Calu3 (cell line): ENCODE measurements around the gene NOL12. TPM values are rescaled to one million over a fixed set of nuclear protein-coding genes. Genes with fewer than 3 reads are reported as not detected.

ENCODE experiments used
- BruUV-seq: library from RNA; stranded (reverse); fragments of 400-500 nt; replicated peaks from 2 replicates; lab custom pipeline; 2021; lab: Mats Ljungman, UMichigan
- CTCF ChIA-PET: fragments of 300-600 bp; sonication (Branson Sonifier 250); formaldehyde crosslinking; loops from one replicate; lab custom pipeline; 2022; ENCODE audit warnings: antibody characterized with exemption; lab: Charles Lee
- DNase-seq: peaks from one replicate; pipeline ENCODE4 v3.0.0; 2022
- H3K27ac Mint-ChIP-seq: one replicate; pipeline ENCODE4 v1.8.0; 2022; ENCODE audit warnings: mixed read lengths; ENCODE audit not compliant: unreplicated experiment
- H3K27me3 Mint-ChIP-seq: one replicate; pipeline ENCODE4 v1.8.0; 2022; ENCODE audit warnings: mixed read lengths; ENCODE audit not compliant: unreplicated experiment
- H3K36me3 Mint-ChIP-seq: one replicate; pipeline ENCODE4 v1.8.0; 2022; ENCODE audit warnings: mild to moderate bottlenecking, moderate library complexity, mixed read lengths; ENCODE audit not compliant: insufficient read depth, unreplicated experiment
- H3K4me1 Mint-ChIP-seq: one replicate; pipeline ENCODE4 v1.8.0; 2022; ENCODE audit warnings: mild to moderate bottlenecking, low read depth, mixed read lengths; ENCODE audit not compliant: unreplicated experiment
- H3K4me3 Mint-ChIP-seq: one replicate; pipeline ENCODE4 v1.8.0; 2022; ENCODE audit warnings: mild to moderate bottlenecking, low read depth, moderate library complexity, mixed read lengths; ENCODE audit not compliant: unreplicated experiment
- H3K9me3 Mint-ChIP-seq: one replicate; pipeline ENCODE4 v1.8.0; 2022; ENCODE audit warnings: low read depth, mixed read lengths; ENCODE audit not compliant: unreplicated experiment
- CTCF ChIP-seq: fragments of 200-600 bp; IDR thresholded peaks from one replicate; pipeline ENCODE4 v1.8.0; 2022; ENCODE audit warnings: antibody characterized with exemption; ENCODE audit not compliant: unreplicated experiment
- intact Hi-C: fragments of 100-400 bp; cut with micrococcal nuclease; formaldehyde crosslinking; loops from one replicate; pipeline ENCODE4 v1.10.0; 2022; ENCODE audit not compliant: unreplicated experiment
- total RNA-seq: library from RNA; stranded (reverse); gene quantifications from 2 replicates; pipeline ENCODE4 v1.2.3, GENCODE V29; 2022

The NOL12 gene
- total RNA-seq, 1 experiment from 2014 or later = 26.8 TPM

- TF ChIP-seq CTCF = no peak
- Mint-ChIP-seq H3K9me3 (no peaks in the 10 kb centered on the region), H3K4me1 (peaks cover 40% of the 10 kb centered on the region), H3K4me3 (no peak overlapping the region), H3K27me3 (no peaks in the 10 kb centered on the region), H3K27ac (no peak overlapping the region), H3K36me3 (peaks cover 49% of the 10 kb centered on the region)
- intact Hi-C loops = no loop called here
- DNase-seq = no peak
- no TSS peak for BruUV-seq
- CTCF ChIA-PET = interaction anchor here (0.5 to 1.8 kb wide), 5 partner anchors 13 to 801 kb away, joined by 3 to 13 read pairs (median 4); no protein-coding TSS in a partner anchor
Observed at GRCh38 chr22:37662039-37662438, 24.1 kb upstream of the NOL12 start.

- intact Hi-C loops = no loop called here
- CTCF ChIA-PET = no interaction called here
- Mint-ChIP-seq H3K4me1 (peaks cover 31% of the 10 kb centered on the region), H3K27ac (no peak overlapping the region), H3K36me3 (peaks cover 37% of the 10 kb centered on the region), H3K9me3 (no peaks in the 10 kb centered on the region), H3K27me3 (no peaks in the 10 kb centered on the region), H3K4me3 (no peak overlapping the region)
- BruUV-seq = no TSS peak
- DNase-seq = no peak
- no peak for TF ChIP-seq CTCF
Observed at GRCh38 chr22:37663521-37664140, 22.5 kb upstream of the NOL12 start.

- no peak for DNase-seq
- H3K27me3 Mint-ChIP-seq = no peaks in the 10 kb centered on the region
- no peak for TF ChIP-seq CTCF
- H3K4me3 Mint-ChIP-seq = no peak overlapping the region
- H3K27ac Mint-ChIP-seq = no peak overlapping the region
- no TSS peak for BruUV-seq
- no peaks in the 10 kb centered on the region for H3K9me3 Mint-ChIP-seq
- CTCF ChIA-PET = no interaction called here
- peaks cover 32% of the 10 kb centered on the region for H3K36me3 Mint-ChIP-seq
- H3K4me1 Mint-ChIP-seq = peaks cover 28% of the 10 kb centered on the region
- intact Hi-C loops = no loop called here
Observed at GRCh38 chr22:37664249-37665101, 21.7 kb upstream of the NOL12 start.

GRCh38 chr22:37665487-37665886, 20.7 kb upstream of the NOL12 start:
- no peak for DNase-seq
- CTCF ChIA-PET = no interaction called here
- no peak overlapping the region for H3K27ac Mint-ChIP-seq
- intact Hi-C loops = no loop called here
- peaks cover 18% of the 10 kb centered on the region for H3K4me1 Mint-ChIP-seq
- no peaks in the 10 kb centered on the region for H3K9me3 Mint-ChIP-seq
- no TSS peak for BruUV-seq
- H3K4me3 Mint-ChIP-seq = no peak overlapping the region
- no peak for TF ChIP-seq CTCF
- no peaks in the 10 kb centered on the region for H3K27me3 Mint-ChIP-seq
- H3K36me3 Mint-ChIP-seq = peaks cover 27% of the 10 kb centered on the region
